ENCODE data around the gene ENDOG.
A peak's percentile ranks its signal among the peaks of the same experiment; 100 is the strongest.

The ENDOG gene

GRCh38 chr9:128798896-128799295 is 19.4 kb upstream of the ENDOG start:
- no peak for DNase-seq (ENCODE audit: low spot score)

DNA sequence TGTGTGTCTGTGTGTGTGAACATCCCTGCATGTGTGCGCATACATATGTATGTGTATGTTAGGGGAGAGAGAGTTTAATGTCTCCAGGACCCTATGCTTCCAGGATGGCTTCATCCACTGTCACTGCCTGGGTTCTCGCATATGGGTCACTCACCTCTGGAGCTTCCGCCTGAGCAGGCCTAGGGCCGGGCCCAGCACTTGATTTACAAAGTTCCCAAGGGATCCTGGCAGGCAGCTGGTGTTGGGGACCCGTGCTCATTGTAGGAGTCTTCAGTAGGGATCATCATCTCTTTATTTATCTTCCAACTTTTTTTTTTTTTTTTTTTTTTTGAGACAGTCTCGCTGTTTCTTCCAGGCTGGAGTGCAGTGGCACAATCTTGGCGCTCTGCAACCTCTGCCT is 18.2 kb upstream of the ENDOG start:
- DNase-seq (ENCODE audit: low spot score), result no peak

GRCh38 chr9:128802482-128802881 is 15.8 kb upstream of the ENDOG start:
- no peak for DNase-seq (ENCODE audit: low spot score)

DNA sequence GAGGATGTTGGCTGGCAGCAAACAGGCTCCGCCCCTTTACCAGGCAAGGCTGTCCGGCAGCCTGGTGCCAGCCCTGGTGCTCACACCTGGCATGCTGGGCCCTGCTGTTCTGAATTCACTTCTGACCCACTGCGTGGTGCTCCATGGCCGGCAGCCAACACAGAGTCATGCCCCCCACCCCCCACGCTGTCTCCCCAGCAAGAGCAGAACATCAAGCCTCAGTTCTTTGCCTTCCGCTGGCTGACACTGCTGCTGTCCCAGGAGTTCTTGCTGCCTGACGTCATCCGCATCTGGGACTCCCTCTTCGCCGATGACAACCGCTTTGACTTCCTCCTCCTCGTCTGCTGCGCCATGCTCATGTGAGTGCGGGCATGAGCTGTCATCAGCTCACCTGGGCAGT is 12.6 kb upstream of the ENDOG start:
- no peak for DNase-seq (ENCODE audit: low spot score)

GRCh38 chr9:128807827-128808226 is 10.5 kb upstream of the ENDOG start:
- no peak for DNase-seq (ENCODE audit: low spot score)

- no peak for DNase-seq (ENCODE audit: low spot score)
Measured at GRCh38 chr9:128808543-128808942, 9.8 kb upstream of the ENDOG start.

DNA sequence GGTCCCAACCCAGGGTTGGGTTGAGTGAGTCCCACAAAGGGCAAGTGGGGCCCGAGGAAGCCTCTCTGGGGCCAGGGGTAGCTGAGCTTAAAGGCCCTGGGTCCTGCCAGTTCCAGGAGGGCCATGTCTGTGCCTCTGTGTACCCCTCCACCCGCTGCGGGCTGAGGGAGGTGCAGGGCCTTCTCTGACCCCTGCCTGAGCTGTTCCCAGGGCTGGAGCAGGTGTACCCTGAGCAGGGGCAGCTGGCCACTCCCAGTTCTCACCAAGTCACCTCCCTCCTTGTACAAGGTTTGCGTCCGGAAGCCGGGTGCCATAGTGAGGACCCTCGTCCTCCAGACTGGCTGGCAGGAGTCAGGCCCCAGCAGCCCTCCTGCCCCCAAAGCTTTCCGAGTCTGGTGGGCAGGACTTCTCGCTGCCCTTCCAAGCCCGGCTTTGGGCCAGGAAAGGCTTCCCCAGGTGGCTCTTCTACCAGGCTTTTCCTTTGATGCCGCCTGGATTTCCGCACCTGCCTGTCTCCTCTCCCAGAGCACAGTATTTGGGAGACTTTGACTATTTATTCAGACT is 9.2 kb upstream of the ENDOG start:
- DNase-seq (ENCODE audit: low spot score), result no peak

- DNase-seq (ENCODE audit: low spot score), result no peak
Measured at GRCh38 chr9:128809831-128810230, 8.5 kb upstream of the ENDOG start.

DNA sequence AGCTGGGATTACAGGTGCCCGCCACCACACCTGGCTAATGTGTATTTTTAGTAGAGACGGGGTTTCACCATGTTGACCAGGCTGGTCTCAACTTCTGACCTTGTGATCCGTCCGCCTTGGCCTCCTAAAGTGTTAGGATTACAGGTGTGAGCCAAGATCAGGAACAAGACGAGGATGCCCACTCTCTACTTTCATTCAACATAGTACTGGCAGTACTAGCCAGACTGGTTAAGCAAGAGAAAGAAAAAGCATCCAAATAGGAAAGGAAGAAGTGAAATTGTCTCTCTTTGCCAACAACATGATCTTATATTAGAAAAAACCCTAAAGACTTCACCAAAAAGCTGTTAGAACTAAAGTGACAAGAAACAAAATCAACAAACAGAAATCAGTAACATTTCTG is 7.4 kb upstream of the ENDOG start:
- no peak for DNase-seq (ENCODE audit: low spot score)

- DNase-seq (ENCODE audit: low spot score), result no peak
Measured at GRCh38 chr9:128818839-128819715, 777 bp downstream of the ENDOG start.

- DNase-seq (ENCODE audit: low spot score), result peak; percentile 93
Measured at GRCh38 chr9:128819716-128820664, 1.7 kb downstream of the ENDOG start.

GRCh38 chr9:128820665-128821583 is 2.6 kb downstream of the ENDOG start:
- DNase-seq (ENCODE audit: low spot score), result no peak

GRCh38 chr9:128821584-128822406 is 3.5 kb downstream of the ENDOG start:
- no peak for DNase-seq (ENCODE audit: low spot score)

- no peak for DNase-seq (ENCODE audit: low spot score)
Measured at GRCh38 chr9:128822407-128823042, 4.2 kb downstream of the ENDOG start.

- no peak for DNase-seq (ENCODE audit: low spot score)
Measured at GRCh38 chr9:128823362-128823902, 5.1 kb downstream of the ENDOG start.

GRCh38 chr9:128823903-128824406 is 5.7 kb downstream of the ENDOG start:
- no peak for DNase-seq (ENCODE audit: low spot score)

GRCh38 chr9:128824911-128825310 is 6.6 kb downstream of the ENDOG start:
- DNase-seq (ENCODE audit: low spot score), result no peak

GRCh38 chr9:128825923-128826700 is 7.8 kb downstream of the ENDOG start:
- DNase-seq (ENCODE audit: low spot score), result no peak
